HepG2 (cell line): ENCODE measurements around the gene TPRN. TPM values are rescaled to one million over a fixed set of nuclear protein-coding genes. Genes with fewer than 3 reads are reported as not detected.

Experiments used
- ATAD3A ChIP-seq: sonication (generic); formaldehyde crosslinking; IDR thresholded peaks from 2 replicates; pipeline ENCODE4 v1.4.0; 2020; ENCODE audit warnings: missing genetic modification reagents
- ATF2 ChIP-seq: sonication (generic); formaldehyde crosslinking; IDR thresholded peaks from 2 replicates; pipeline ENCODE4 v1.4.0; 2020; ENCODE audit warnings: missing genetic modification reagents
- CC2D1A ChIP-seq: sonication (generic); formaldehyde crosslinking; IDR thresholded peaks from 2 replicates; pipeline ENCODE4 v1.8.1; 2023; ENCODE audit warnings: mild to moderate bottlenecking, missing genetic modification reagents
- KAT8 ChIP-seq: IDR thresholded peaks from 2 replicates; pipeline ENCODE4 v1.6.1; 2016; ENCODE audit warnings: missing genetic modification reagents, missing compliant biosample characterization
- KDM1A ChIP-seq: IDR thresholded peaks from 2 replicates; pipeline ENCODE4 v1.6.1; 2016; ENCODE audit warnings: missing compliant biosample characterization
- MTERF4 ChIP-seq: sonication (generic); formaldehyde crosslinking; IDR thresholded peaks from 2 replicates; pipeline ENCODE4 v1.8.0; 2023; ENCODE audit warnings: mild to moderate bottlenecking, missing genetic modification reagents
- NR2C2 ChIP-seq: sonication (generic); formaldehyde crosslinking; IDR thresholded peaks from 2 replicates; pipeline ENCODE4 v1.4.0; 2020; ENCODE audit warnings: missing genetic modification reagents, mild to moderate bottlenecking, moderate library complexity, borderline replicate concordance
- PREB ChIP-seq: sonication (generic); formaldehyde crosslinking; IDR thresholded peaks from 2 replicates; pipeline ENCODE4 v1.4.0; 2020; ENCODE audit warnings: missing genetic modification reagents
- RAD21 ChIP-seq: fragments of 450-650 bp; formaldehyde crosslinking; IDR thresholded peaks from 2 replicates; pipeline ENCODE4 v1.5.0; 2020; ENCODE audit warnings: mild to moderate bottlenecking
- RBAK ChIP-seq: sonication (generic); formaldehyde crosslinking; IDR thresholded peaks from 2 replicates; pipeline ENCODE4 v1.5.1; 2020; ENCODE audit warnings: mild to moderate bottlenecking, missing genetic modification reagents
- SIN3A ChIP-seq: IDR thresholded peaks from 2 replicates; pipeline ENCODE4 v1.6.1; 2011; ENCODE audit warnings: low read depth, mild to moderate bottlenecking, control low read depth, low read length, borderline replicate concordance
- SMAD9 ChIP-seq: sonication (generic); formaldehyde crosslinking; IDR thresholded peaks from 2 replicates; pipeline ENCODE4 v1.5.1; 2020; ENCODE audit warnings: mild to moderate bottlenecking, missing genetic modification reagents
- TCF7 ChIP-seq: sonication (generic); IDR thresholded peaks from 2 replicates; pipeline ENCODE4 v1.6.1; 2016; ENCODE audit warnings: antibody characterized with exemption, low read depth
- U2AF1 ChIP-seq: fragments of 200-400 bp; formaldehyde crosslinking; optimal IDR thresholded peaks from 2 replicates; pipeline ENCODE3; 2017; ENCODE audit warnings: mild to moderate bottlenecking, low read depth, low read length
- ZBTB33 ChIP-seq: sonication (generic); formaldehyde crosslinking; IDR thresholded peaks from 2 replicates; pipeline ENCODE4 v1.4.0; 2020; ENCODE audit warnings: missing genetic modification reagents
- ZEB1 ChIP-seq: IDR thresholded peaks from 2 replicates; pipeline ENCODE4 v1.6.1; 2012; ENCODE audit warnings: mild to moderate bottlenecking, low read depth, inconsistent platforms; ENCODE audit not compliant: insufficient replicate concordance
- ZIK1 ChIP-seq: sonication (generic); formaldehyde crosslinking; IDR thresholded peaks from 2 replicates; pipeline ENCODE4 v1.5.0; 2020; ENCODE audit warnings: mild to moderate bottlenecking, low read depth, missing genetic modification reagents, borderline replicate concordance
- ZMYM2 ChIP-seq: sonication (generic); formaldehyde crosslinking; IDR thresholded peaks from 2 replicates; pipeline ENCODE4 v1.8.0; 2022; ENCODE audit warnings: mild to moderate bottlenecking, missing genetic modification reagents
- ZNF329 ChIP-seq: sonication (generic); formaldehyde crosslinking; IDR thresholded peaks from 2 replicates; pipeline ENCODE4 v1.9.0; 2021; ENCODE audit warnings: low read depth, mild to moderate bottlenecking, missing genetic modification reagents
- ZNF367 ChIP-seq: sonication (generic); formaldehyde crosslinking; IDR thresholded peaks from 2 replicates; pipeline ENCODE4 v1.4.0; 2020; ENCODE audit warnings: missing genetic modification reagents, borderline replicate concordance
- ZNF563 ChIP-seq: sonication (generic); formaldehyde crosslinking; IDR thresholded peaks from 2 replicates; pipeline ENCODE4 v1.8.0; 2022; ENCODE audit warnings: mild to moderate bottlenecking, moderate library complexity, missing genetic modification reagents
- ZNF674 ChIP-seq: sonication (generic); formaldehyde crosslinking; IDR thresholded peaks from 2 replicates; pipeline ENCODE4 v1.5.0; 2020; ENCODE audit warnings: low read depth, mild to moderate bottlenecking, missing genetic modification reagents
- ZNF747 ChIP-seq: sonication (generic); formaldehyde crosslinking; IDR thresholded peaks from 2 replicates; pipeline ENCODE4 v1.8.1; 2023; ENCODE audit warnings: missing genetic modification reagents, mild to moderate bottlenecking, borderline replicate concordance
- ZNF768 ChIP-seq: sonication (generic); formaldehyde crosslinking; IDR thresholded peaks from 2 replicates; pipeline ENCODE4 v1.4.0; 2020; ENCODE audit warnings: missing genetic modification reagents
- ZSCAN30 ChIP-seq: sonication (generic); formaldehyde crosslinking; IDR thresholded peaks from 2 replicates; pipeline ENCODE4 v1.5.0; 2020; ENCODE audit warnings: mild to moderate bottlenecking, missing genetic modification reagents
- polyA plus RNA-seq, 8 experiments: library from polyadenylated mRNA; depleted of rRNA in 3 of 8; stranded (reverse) in 7 of 8; unstranded in 1 of 8; fragments of >200 nt; fragmentation: Illumina TruSeq in 4 of 8; extraction: Trizol in 4 of 8; gene quantifications; 2 replicates each; pipeline versions ENCODE4 v1.2.1 to v1.2.3, GENCODE V29; 2011 to 2016; ENCODE audit warnings: low read depth in 4 of 8, missing spikeins in 1 of 8, mixed read lengths in 1 of 8; ENCODE audit not compliant: insufficient read depth in 1 of 8
- total RNA-seq, 5 experiments: library from RNA; depleted of rRNA; stranded (reverse); fragments of >200 nt; fragmentation: Illumina TruSeq; extraction: Trizol; gene quantifications; 2 replicates each; pipeline ENCODE4 v1.2.3, GENCODE V29; 2016; ENCODE audit warnings: low read depth in 1 of 5

The TPRN gene
- total and polyA plus RNA-seq, 2 of the 13 experiments (the other 11 are each of a cell fraction or from before 2014, with no cell fraction given): 10.1 to 19.2 TPM

- TF ChIP-seq MTERF4 (CRISPR knock-in tag) (peak; percentile 68; the same call in 1 of the 2 replicates), KDM1A (no peak; the same call in 1 of the 2 replicates), RAD21 (CRISPR knock-in tag) (peak; percentile 92), ZMYM2 (CRISPR knock-in tag) (no peak), U2AF1 (no peak), ZSCAN30 (CRISPR knock-in tag) (no peak), RBAK (CRISPR knock-in tag) (no peak), ZNF563 (CRISPR knock-in tag) (peak; percentile 74), ZIK1 (CRISPR knock-in tag) (no peak; the same call in 1 of the 2 replicates), ZNF367 (CRISPR knock-in tag) (no peak), PREB (CRISPR knock-in tag) (no peak), ZNF329 (CRISPR knock-in tag) (peak; percentile 86), SIN3A (peak; percentile 84), ZEB1 (no peak), TCF7 (no peak), NR2C2 (peak; percentile 80), ZBTB33 (CRISPR knock-in tag) (peak; percentile 79), KAT8 (CRISPR knock-in tag) (peak; percentile 100), ATAD3A (CRISPR knock-in tag) (no peak), CC2D1A (CRISPR knock-in tag) (no peak), ZNF747 (CRISPR knock-in tag) (peak; percentile 59), ZNF768 (peak; percentile 38; the same call in 1 of the 2 replicates), ATF2 (CRISPR knock-in tag) (peak; percentile 92), ZNF674 (CRISPR knock-in tag) (no peak), SMAD9 (no peak)
Measured at GRCh38 chr9:137188490-137189296, 11.8 kb downstream of the TPRN start, which contains the start of the genes ANAPC2 and SSNA1 (continued).
